ENCODE measurements around the gene C3orf22. TPM values are rescaled to one million over a fixed set of nuclear protein-coding genes. Genes with fewer than 3 reads are reported as not detected.

C3orf22 gene
- total and polyA plus RNA-seq, 7 donors: 0.12 TPM; not detected in 6

DNA sequence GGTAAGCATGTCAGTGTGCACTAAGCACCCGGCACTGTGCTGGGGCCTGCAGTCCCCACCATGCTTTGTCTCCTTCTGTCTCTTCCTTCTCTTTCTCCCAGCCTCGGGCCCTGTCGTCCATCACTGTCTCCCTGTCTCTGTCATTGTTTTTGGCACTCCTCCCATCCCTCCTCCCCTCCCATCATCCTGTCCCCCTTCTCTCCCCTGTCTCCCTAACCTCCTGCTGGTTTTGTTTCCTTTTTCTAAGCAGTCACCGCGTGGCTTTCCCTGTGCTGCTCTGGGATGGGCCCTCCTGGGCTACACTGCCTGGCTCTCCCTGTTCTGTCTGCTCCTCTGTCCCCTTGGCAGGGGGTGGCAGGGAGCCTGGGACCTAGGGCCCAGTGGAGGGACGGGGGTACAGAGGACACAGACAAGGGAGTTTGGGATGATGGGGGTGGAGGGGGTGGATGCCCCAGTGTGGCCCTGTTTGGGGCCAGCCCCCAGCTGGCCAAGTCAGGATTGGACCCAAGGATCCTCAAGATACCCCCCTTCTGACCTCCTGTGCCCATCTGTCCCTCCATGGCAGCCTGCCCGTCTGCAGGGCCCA, 29.1 kb downstream of the C3orf22 start:
- H3K4me3 ChIP-seq: no peak overlapping the region
- H3K36me3 ChIP-seq (ENCODE audit: insufficient read depth in 1 of 2, low read depth in 1 of 2): no peaks in the 10 kb centered on the region
- H3K4me1 ChIP-seq: no peaks in the 10 kb centered on the region
- peak in 1 of 2 donors; percentile 37 for DNase-seq
- 61 to 73% (median 61%) methylated on average over 6 to 7 of the region's 7 CpGs for WGBS, 3 donors
- ATAC-seq: no peak
- intact Hi-C loops (cut with DNase I): loop anchor here (10.0 kb wide), 2 partner anchors 125 to 1015 kb away; partner anchors contain the start of gene TXNRD3 (in 1 of the 2)
- no peak overlapping the region for H3K27ac ChIP-seq
- H3K27me3 ChIP-seq (ENCODE audit: insufficient read depth in 3 of 3, low read length in 2 of 3): peaks cover 0 to 2% (median 0%) of the 10 kb centered on the region in 3 donors
- TF ChIP-seq, protein P1, sequence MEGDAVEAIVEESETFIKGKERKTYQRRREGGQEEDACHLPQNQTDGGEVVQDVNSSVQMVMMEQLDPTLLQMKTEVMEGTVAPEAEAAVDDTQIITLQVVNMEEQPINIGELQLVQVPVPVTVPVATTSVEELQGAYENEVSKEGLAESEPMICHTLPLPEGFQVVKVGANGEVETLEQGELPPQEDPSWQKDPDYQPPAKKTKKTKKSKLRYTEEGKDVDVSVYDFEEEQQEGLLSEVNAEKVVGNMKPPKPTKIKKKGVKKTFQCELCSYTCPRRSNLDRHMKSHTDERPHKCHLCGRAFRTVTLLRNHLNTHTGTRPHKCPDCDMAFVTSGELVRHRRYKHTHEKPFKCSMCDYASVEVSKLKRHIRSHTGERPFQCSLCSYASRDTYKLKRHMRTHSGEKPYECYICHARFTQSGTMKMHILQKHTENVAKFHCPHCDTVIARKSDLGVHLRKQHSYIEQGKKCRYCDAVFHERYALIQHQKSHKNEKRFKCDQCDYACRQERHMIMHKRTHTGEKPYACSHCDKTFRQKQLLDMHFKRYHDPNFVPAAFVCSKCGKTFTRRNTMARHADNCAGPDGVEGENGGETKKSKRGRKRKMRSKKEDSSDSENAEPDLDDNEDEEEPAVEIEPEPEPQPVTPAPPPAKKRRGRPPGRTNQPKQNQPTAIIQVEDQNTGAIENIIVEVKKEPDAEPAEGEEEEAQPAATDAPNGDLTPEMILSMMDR (IDR thresholded peaks at IDR 0.05): no peak
- no peaks in the 10 kb centered on the region for H3K9me3 ChIP-seq

DNA sequence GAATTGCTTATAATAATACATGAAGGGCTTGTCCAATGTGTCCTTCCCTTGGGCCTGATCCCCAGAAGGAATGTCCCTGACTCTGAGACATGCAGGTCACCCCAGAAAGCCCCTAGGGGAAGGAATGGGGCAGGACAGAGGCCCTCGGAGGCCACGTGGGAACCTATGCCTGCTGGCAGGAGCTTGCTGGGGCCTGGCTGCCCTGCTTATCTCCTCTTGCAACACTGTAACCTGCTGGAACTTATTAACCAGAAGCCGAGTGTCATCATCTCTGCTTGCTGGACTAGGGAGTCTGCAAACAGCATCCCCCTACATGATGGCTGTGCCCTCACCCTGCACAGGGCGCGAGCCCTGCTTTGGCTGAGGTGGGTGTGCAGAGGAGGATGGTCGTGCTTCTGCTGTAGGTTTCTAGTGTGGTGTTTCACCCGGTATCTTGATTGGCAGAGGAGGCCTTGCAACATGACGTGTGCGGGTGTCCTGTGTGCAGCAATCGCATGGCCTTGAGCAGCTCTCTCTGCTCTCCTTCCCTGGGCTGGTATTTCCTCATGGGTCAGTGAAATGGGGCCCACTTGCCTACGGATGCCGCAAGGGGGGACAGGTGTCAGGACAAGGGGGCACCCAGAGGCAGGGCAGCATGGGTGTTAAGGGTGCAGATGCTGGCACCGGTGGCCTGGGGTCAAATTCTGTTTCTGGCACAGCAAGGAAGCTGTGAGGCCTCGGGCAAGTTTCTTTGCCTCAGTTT, 29.8 kb downstream of the C3orf22 start:
- TF ChIP-seq, protein P1 (IDR thresholded peaks at IDR 0.05): no peak
- no peaks in the 10 kb centered on the region for H3K9me3 ChIP-seq
- H3K36me3 ChIP-seq (ENCODE audit: insufficient read depth in 1 of 2, low read depth in 1 of 2): no peaks in the 10 kb centered on the region
- no peaks in the 10 kb centered on the region for H3K4me1 ChIP-seq
- peak in 1 of 2 donors; percentile 31 for DNase-seq
- intact Hi-C loops (cut with DNase I): loop anchor here (10.0 kb wide), 2 partner anchors 126 to 1016 kb away; partner anchors contain the start of gene TXNRD3 (in 1 of the 2)
- WGBS, 3 donors: 75 to 82% (median 76%) methylated on average over 14 of the region's 14 CpGs
- no peak overlapping the region for H3K27ac ChIP-seq
- H3K27me3 ChIP-seq (ENCODE audit: insufficient read depth in 3 of 3, low read length in 2 of 3): peaks cover 0 to 2% (median 0%) of the 10 kb centered on the region in 3 donors
- no peak for ATAC-seq
- H3K4me3 ChIP-seq: no peak overlapping the region

DNA sequence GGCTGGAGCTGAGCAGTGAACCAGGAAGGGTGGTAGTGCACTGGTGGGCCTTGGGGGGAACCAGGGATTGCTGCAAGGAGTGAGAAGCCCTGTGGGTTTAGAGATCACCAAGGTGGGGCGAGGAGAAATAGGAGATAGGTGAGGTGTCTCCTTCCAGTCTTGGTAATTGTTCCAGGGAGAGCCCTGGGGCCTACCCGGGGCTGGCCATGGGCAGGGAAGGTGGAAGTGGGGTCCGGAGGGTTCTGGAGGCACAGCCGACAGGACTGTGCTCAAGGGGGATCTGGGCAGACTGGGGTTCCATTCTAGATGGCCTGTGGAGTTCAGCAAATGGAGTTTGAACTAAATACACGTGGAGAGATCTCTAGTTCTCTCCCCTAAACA, 30.3 kb downstream of the C3orf22 start:
- intact Hi-C loops (cut with DNase I): loop anchor here (10.0 kb wide), 2 partner anchors 126 to 1016 kb away; partner anchors contain the start of gene TXNRD3 (in 1 of the 2)

DNA sequence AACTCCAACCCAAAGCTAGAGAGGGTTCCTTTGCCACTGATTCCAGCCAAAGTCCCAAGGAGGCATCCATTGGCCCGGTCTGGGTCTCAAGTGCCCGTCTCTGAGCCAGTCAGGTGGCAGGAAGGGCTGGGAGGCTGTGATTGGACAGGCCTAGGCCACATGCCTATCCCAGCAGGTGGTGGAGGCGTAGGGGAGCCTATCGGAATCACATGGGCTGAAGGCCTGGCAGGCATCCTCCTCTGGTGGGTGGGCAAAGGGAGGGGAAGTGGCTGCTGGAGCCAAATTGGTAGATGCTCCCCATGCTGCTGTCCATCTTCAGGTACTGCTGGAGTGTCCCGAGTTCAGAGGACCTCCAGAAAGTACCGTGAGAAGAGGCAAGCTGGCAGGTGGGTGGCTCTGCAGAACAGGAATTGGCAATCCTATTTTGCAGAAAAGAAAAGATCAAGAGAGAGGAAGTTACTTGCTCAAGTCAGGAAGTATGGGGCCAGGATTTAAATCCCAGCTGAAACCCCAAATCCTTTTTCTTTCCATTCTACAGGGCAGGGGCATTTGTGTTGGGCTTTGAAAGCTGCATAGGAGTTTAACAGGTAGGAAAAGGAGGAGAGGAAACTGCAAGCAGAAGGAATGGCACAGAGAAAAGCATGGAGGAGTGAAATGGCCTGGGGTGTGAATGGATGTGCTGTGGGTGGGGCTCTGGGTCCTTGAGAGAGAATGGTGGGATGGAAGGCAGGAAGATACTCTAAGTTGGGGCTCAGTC, 31.1 kb downstream of the C3orf22 start:
- ATAC-seq: no peak
- intact Hi-C loops (cut with DNase I): loop anchor here (10.0 kb wide), 2 partner anchors 127 to 1017 kb away; partner anchors contain the start of gene TXNRD3 (in 1 of the 2)
- DNase-seq: peak in 1 of 2 donors; percentile 18
- H3K9me3 ChIP-seq: no peaks in the 10 kb centered on the region
- H3K36me3 ChIP-seq (ENCODE audit: insufficient read depth in 1 of 2, low read depth in 1 of 2): no peaks in the 10 kb centered on the region
- no peak overlapping the region for H3K27ac ChIP-seq
- peaks cover 0 to 4% (median 0%) of the 10 kb centered on the region in 3 donors for H3K27me3 ChIP-seq (ENCODE audit: insufficient read depth in 3 of 3, low read length in 2 of 3)
- H3K4me3 ChIP-seq: no peak overlapping the region
- peaks cover 3% of the 10 kb centered on the region for H3K4me1 ChIP-seq
- TF ChIP-seq, protein P1 (IDR thresholded peaks at IDR 0.05): no peak
- WGBS, 3 donors: 71 to 79% (median 78%) methylated on average over 6 of the region's 6 CpGs

More for the DNA sequence above, 30.3 kb downstream of the C3orf22 start:
- H3K9me3 ChIP-seq: no peaks in the 10 kb centered on the region
- TF ChIP-seq, protein P1 (IDR thresholded peaks at IDR 0.05): no peak
- no peak for ATAC-seq
- no peaks in the 10 kb centered on the region for H3K36me3 ChIP-seq (ENCODE audit: insufficient read depth in 1 of 2, low read depth in 1 of 2)
- no peak overlapping the region for H3K27ac ChIP-seq
- H3K27me3 ChIP-seq (ENCODE audit: insufficient read depth in 3 of 3, low read length in 2 of 3): peaks cover 0 to 3% (median 0%) of the 10 kb centered on the region in 3 donors
- no peak overlapping the region for H3K4me3 ChIP-seq
- DNase-seq: peak in 1 of 2 donors; percentile 6
- peaks cover 3% of the 10 kb centered on the region for H3K4me1 ChIP-seq
- 76 to 79% (median 79%) methylated on average over 4 to 5 of the region's 5 CpGs for WGBS, 3 donors

All from psoas muscle (tissue), 8 donors.